IMR-90 (cell line): ENCODE measurements around the gene HGF. TPM values are rescaled to one million over a fixed set of nuclear protein-coding genes. Genes with fewer than 3 reads are reported as not detected.
A peak's percentile ranks its signal among the peaks of the same experiment; 100 is the strongest.

ENCODE experiments used
- ATAC-seq: fragments of 200-7000 bp; cut with Tn5 transposase; 2 replicates; pipeline ENCODE4 v1.9.1; 2020; ENCODE audit warnings: low read depth, mild to moderate bottlenecking, moderate library complexity
- BruUV-seq: library from RNA; stranded (reverse); fragments of 400-500 nt; replicated peaks from 2 replicates; lab custom pipeline; 2021; lab: Mats Ljungman, UMichigan
- CTCF ChIA-PET: fragments of 300-600 bp; formaldehyde crosslinking; extraction: SDS; loops from one replicate; lab custom pipeline; 2021; ENCODE audit warnings: antibody characterized with exemption; lab: Yijun Ruan, JAX
- POLR2A ChIA-PET: fragments of 300-600 bp; sonication (Branson Sonifier 250); formaldehyde crosslinking; loops from one replicate; lab custom pipeline; 2022; ENCODE audit warnings: antibody characterized with exemption; ENCODE audit not compliant: unreplicated experiment; lab: Charles Lee
- DNase-seq: peaks from one replicate; pipeline ENCODE4 v3.0.0; 2013
- H2AFZ ChIP-seq: replicated peaks from 2 replicates; pipeline ENCODE3; 2013; ENCODE audit warnings: low read length, mild to moderate bottlenecking; ENCODE audit not compliant: poor library complexity
- H2AK5ac ChIP-seq: 2 replicates; pipeline ENCODE4 v1.6.1; 2013; ENCODE audit warnings: low read depth, low read length, inconsistent platforms
- H2AK9ac ChIP-seq: replicated peaks from 2 replicates; pipeline ENCODE3; 2013; ENCODE audit warnings: mild to moderate bottlenecking, low read depth, low read length, moderate library complexity; ENCODE audit not compliant: poor library complexity
- H2BK120ac ChIP-seq: 2 replicates; pipeline ENCODE4 v1.6.1; 2013; ENCODE audit warnings: low read depth, low read length, inconsistent platforms
- H2BK15ac ChIP-seq: 3 replicates; pipeline ENCODE4 v1.6.1; 2013; ENCODE audit warnings: low read depth, low read length, inconsistent platforms
- H2BK20ac ChIP-seq: 2 replicates; pipeline ENCODE4 v1.6.1; 2013; ENCODE audit warnings: low read depth, mild to moderate bottlenecking, inconsistent platforms, low read length, moderate library complexity
- H2BK5ac ChIP-seq: 2 replicates; pipeline ENCODE4 v1.6.1; 2013; ENCODE audit warnings: mild to moderate bottlenecking, low read depth, low read length, inconsistent platforms; ENCODE audit not compliant: poor library complexity, severe bottlenecking
- H3K14ac ChIP-seq: replicated peaks from 2 replicates; pipeline ENCODE4 v1.6.1; 2013; ENCODE audit warnings: low read depth, low read length, inconsistent platforms
- H3K18ac ChIP-seq: 2 replicates; pipeline ENCODE4 v1.6.1; 2013; ENCODE audit warnings: low read depth, low read length, control low read depth
- H3K23ac ChIP-seq: 2 replicates; pipeline ENCODE4 v1.6.1; 2013; ENCODE audit warnings: low read depth, low read length, inconsistent platforms
- H3K27ac ChIP-seq: 2 replicates; pipeline ENCODE4 v1.5.1; 2013; ENCODE audit warnings: mild to moderate bottlenecking, control low read depth, low read length; ENCODE audit not compliant: insufficient read depth
- H3K27me3 ChIP-seq: 2 replicates; pipeline ENCODE4 v1.6.1; 2013; ENCODE audit warnings: low read length; ENCODE audit not compliant: control insufficient read depth, insufficient read depth
- H3K36me3 ChIP-seq: 2 replicates; pipeline ENCODE4 v1.6.1; 2013; ENCODE audit warnings: low read length, mixed read lengths; ENCODE audit not compliant: control insufficient read depth, insufficient read depth
- H3K4ac ChIP-seq: 2 replicates; pipeline ENCODE4 v1.6.1; 2013; ENCODE audit warnings: low read depth, low read length, inconsistent platforms
- H3K4me1 ChIP-seq: 2 replicates; pipeline ENCODE4 v1.6.1; 2013; ENCODE audit warnings: low read length, mixed read lengths; ENCODE audit not compliant: control insufficient read depth, insufficient read depth
- H3K4me2 ChIP-seq: 2 replicates; pipeline ENCODE4 v1.6.1; 2013; ENCODE audit warnings: low read depth, mild to moderate bottlenecking, control low read depth, low read length, moderate library complexity
- H3K4me3 ChIP-seq: 2 replicates; pipeline ENCODE4 v1.5.1; 2013; ENCODE audit warnings: low read depth, mild to moderate bottlenecking, control low read depth, low read length, moderate library complexity; ENCODE audit not compliant: insufficient read depth
- H3K56ac ChIP-seq: 2 replicates; pipeline ENCODE4 v1.6.1; 2013; ENCODE audit warnings: low read length, inconsistent platforms; ENCODE audit not compliant: insufficient read depth; ENCODE audit errors: extremely low read depth
- H3K79me1 ChIP-seq, 2 experiments: 2 replicates each; pipeline ENCODE4 v1.6.1; 2013; ENCODE audit warnings: low read length in 2 of 2, inconsistent platforms in 1 of 2, low read depth in 1 of 2
- H3K9ac ChIP-seq: 2 replicates; pipeline ENCODE4 v1.6.1; 2013; ENCODE audit warnings: low read depth, low read length, control low read depth
- H3K9me1 ChIP-seq: 2 replicates; pipeline ENCODE4 v1.6.1; 2013; ENCODE audit warnings: low read length, inconsistent platforms; ENCODE audit not compliant: insufficient read depth
- H3K9me3 ChIP-seq: 2 replicates; pipeline ENCODE4 v1.6.1; 2013; ENCODE audit warnings: low read length; ENCODE audit not compliant: control insufficient read depth, insufficient read depth
- H4K20me1 ChIP-seq: 2 replicates; pipeline ENCODE4 v1.6.1; 2013; ENCODE audit warnings: low read length, inconsistent platforms; ENCODE audit not compliant: insufficient read depth
- H4K5ac ChIP-seq: 2 replicates; pipeline ENCODE4 v1.6.1; 2013; ENCODE audit warnings: mild to moderate bottlenecking, low read depth, low read length, control low read depth
- H4K8ac ChIP-seq, 2 experiments: 2 replicates each; pipeline ENCODE4 v1.6.1; 2013; ENCODE audit warnings: low read depth in 2 of 2, low read length in 2 of 2, control low read depth in 1 of 2, inconsistent platforms in 1 of 2
- H4K91ac ChIP-seq: 2 replicates; pipeline ENCODE4 v1.6.1; 2013; ENCODE audit warnings: low read depth, low read length, inconsistent platforms; ENCODE audit not compliant: insufficient read depth
- CEBPB ChIP-seq: IDR thresholded peaks from 2 replicates; pipeline ENCODE4 v1.6.1; 2012; ENCODE audit warnings: low read depth, low read length, improper control_type of control experiment
- NFE2L2 ChIP-seq: fragments of 150-350 bp; IDR thresholded peaks from 2 replicates; pipeline ENCODE4 v1.6.1; 2016; ENCODE audit warnings: low read depth, mild to moderate bottlenecking, low read length
- dilution Hi-C: fragments of 300-500 bp; cut with HindIII; formaldehyde crosslinking; loops from one replicate; pipeline ENCODE4 v1.14.3; 2018; ENCODE audit warnings: low sequenced_read_pairs; ENCODE audit not compliant: unreplicated experiment
- in situ Hi-C: fragments of 300-500 bp; cut with MboI; formaldehyde crosslinking; loops from 3 replicates; pipeline ENCODE4 v1.14.3; 2019; ENCODE audit warnings: low sequenced_read_pairs, inconsistent platforms, mixed read lengths
- intact Hi-C: fragments of 100-400 bp; cut with micrococcal nuclease; formaldehyde crosslinking; loops from 2 replicates; pipeline ENCODE4 v1.10.0; 2022
- polyA plus RNA-seq, 3 experiments: library from polyadenylated mRNA; depleted of rRNA; stranded (reverse); fragments of >200 nt; gene quantifications; 2 replicates each; pipeline ENCODE4 v1.2.3, GENCODE V29; 2012; ENCODE audit warnings: low replicate concordance in 1 of 3
- total RNA-seq: library from RNA; depleted of rRNA; stranded (reverse); fragments of >200 nt; gene quantifications from 2 replicates; pipeline ENCODE4 v1.2.3, GENCODE V29; 2012

HGF gene
- total and polyA plus RNA-seq, 2 of the 4 experiments (the other 2 are of a cell fraction): 16.8 to 50.9 TPM

DNA sequence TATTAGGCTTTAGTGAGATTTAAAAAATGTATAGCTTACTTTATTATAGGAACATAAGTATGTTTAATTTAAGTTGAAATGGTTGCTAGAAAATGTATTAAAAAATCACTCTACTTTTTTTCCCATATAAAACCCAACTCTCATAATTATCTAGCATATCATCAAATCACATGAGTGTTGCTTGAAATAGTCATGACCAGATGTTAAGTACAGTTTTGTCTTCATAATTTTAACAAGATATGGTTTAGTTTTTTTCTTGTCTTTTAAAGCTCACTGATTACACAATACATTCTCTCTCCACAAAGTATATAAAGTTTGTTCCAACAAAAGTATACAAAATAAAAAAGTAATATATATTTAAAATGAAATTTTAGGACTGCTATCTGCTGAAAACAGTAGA lies 82.8 kb downstream of the HGF start:
- Histone ChIP-seq H3K27me3 (no peaks in the 10 kb centered on the region), H3K4me1 (peaks cover 13% of the 10 kb centered on the region; the same call in 1 of the 2 replicates), H2AK5ac (no peak overlapping the region), H2BK15ac (no peak overlapping the region), H4K8ac (peak overlapping the region in 1 of 2 experiments; percentile 38; a peak in 1 of 4 replicates), H3K36me3 (no peaks in the 10 kb centered on the region), H3K56ac (no peak overlapping the region), H2AFZ (no peak overlapping the region), H2BK20ac (no peak overlapping the region), H3K4me3 (no peak overlapping the region), H3K9me1 (peaks cover 6% of the 10 kb centered on the region; the same call in 1 of the 2 replicates), H3K4ac (no peak overlapping the region), H3K79me1 (no peaks in the 10 kb centered on the region), H3K18ac (no peak overlapping the region; the same call in 1 of the 2 replicates), H3K9me3 (no peaks in the 10 kb centered on the region), H2BK120ac (peak overlapping the region; percentile 27; the same call in 1 of the 2 replicates), H3K9ac (no peak overlapping the region), H4K5ac (no peak overlapping the region), H3K14ac (no peak overlapping the region), H2AK9ac (no peak overlapping the region), H2BK5ac (peak overlapping the region; percentile 74), H3K23ac (no peak overlapping the region), H3K4me2 (no peak overlapping the region), H4K91ac (no peak overlapping the region), H3K27ac (no peak overlapping the region), H4K20me1 (no peaks in the 10 kb centered on the region)
- ATAC-seq (no peak), DNase-seq (peak; percentile 47)
- intact Hi-C loops: loop anchor here (5.0 kb wide), 1 partner anchor 85 kb away; no protein-coding TSS in a partner anchor
- ChIA-PET CTCF (no interaction called here), POLR2A (no interaction called here)
- BruUV-seq: no TSS peak
- dilution Hi-C loops: no loop called here
- in situ Hi-C loops: no loop called here
- TF ChIP-seq CEBPB (peak; percentile 44; the same call in 1 of the 2 replicates), NFE2L2 (no peak)
